Activated CD4-positive, CD25-positive, alpha-beta regulatory T cell treated with anti-CD3 and anti-CD28 coated beads, Interleukin-2, amount 50 U/mL, for 16 hours (primary cell): Measurements from ENCODE around the gene P2RY2.

Source experiments
- DNase-seq: peaks from one replicate; pipeline ENCODE4 v3.0.0-alpha.2; 2020; ENCODE audit warnings: low read depth, low spot score

The P2RY2 gene

GRCh38 chr11:73283276-73284000 lies 65.4 kb downstream of the P2RY2 start:
- no peak for DNase-seq

GRCh38 chr11:73284106-73284505 lies 66.0 kb downstream of the P2RY2 start:
- no peak for DNase-seq

DNA sequence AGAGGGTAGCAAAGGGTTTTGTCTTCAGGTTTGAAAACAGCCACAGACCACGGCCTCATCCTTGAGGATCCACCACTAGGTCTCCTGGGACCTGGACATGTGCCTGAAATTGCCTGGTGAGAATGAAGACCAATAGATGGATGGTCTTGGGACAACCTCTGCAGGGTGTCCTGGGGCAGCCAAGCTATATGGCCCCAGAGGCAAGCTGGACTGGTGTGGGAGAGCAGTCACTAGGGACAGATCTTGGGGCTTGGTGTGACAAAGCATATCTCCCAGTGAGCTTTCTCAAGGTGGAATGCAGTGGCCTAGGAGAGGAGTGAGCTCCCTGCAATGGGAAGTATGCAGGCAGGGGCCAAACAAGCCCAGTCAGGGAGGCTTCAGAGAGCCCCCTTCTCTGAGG lies 67.6 kb downstream of the P2RY2 start:
- no peak for DNase-seq
